Colon (tissue), 2 donors: ENCODE results near the gene MRPL11.

ENCODE experiments used
- FAIRE-seq: peaks from 2 replicates; lab custom pipeline; 2012; peaks lifted over from hg19 to GRCh38; lab: Jason Lieb, UNC
- donor health status: control.
- donor health status: control.

The MRPL11 gene

DNA sequence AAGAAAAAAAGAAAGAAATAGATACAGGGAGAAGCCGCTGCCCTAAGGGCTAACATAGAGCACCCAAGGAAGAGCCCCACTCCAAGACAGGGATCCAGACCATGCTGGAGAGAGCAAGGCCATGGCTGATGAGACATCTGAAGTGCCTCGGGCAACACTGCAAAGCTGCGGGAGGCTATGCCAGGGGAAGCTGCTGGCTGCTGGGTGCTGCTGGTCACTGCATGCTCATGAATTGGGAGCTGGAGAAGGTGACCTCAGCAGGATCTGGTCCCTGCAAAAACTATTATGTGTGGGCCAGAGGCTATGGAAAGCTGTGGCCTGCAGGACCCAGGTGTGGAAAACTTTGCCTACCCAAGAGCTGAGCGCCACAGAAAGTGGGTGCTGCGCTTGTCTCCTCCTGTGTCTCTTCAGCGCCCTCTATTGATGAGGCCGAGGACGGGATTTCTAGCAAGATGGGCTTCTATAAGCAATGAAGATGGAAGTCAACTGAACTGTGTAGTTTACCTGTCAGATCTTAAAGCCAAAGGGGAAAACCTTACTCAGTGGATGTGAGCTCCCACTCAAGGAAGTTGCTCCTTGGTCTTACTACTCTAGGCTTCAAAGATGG, 49.8 kb downstream of the MRPL11 start:
- no peak for FAIRE-seq

DNA sequence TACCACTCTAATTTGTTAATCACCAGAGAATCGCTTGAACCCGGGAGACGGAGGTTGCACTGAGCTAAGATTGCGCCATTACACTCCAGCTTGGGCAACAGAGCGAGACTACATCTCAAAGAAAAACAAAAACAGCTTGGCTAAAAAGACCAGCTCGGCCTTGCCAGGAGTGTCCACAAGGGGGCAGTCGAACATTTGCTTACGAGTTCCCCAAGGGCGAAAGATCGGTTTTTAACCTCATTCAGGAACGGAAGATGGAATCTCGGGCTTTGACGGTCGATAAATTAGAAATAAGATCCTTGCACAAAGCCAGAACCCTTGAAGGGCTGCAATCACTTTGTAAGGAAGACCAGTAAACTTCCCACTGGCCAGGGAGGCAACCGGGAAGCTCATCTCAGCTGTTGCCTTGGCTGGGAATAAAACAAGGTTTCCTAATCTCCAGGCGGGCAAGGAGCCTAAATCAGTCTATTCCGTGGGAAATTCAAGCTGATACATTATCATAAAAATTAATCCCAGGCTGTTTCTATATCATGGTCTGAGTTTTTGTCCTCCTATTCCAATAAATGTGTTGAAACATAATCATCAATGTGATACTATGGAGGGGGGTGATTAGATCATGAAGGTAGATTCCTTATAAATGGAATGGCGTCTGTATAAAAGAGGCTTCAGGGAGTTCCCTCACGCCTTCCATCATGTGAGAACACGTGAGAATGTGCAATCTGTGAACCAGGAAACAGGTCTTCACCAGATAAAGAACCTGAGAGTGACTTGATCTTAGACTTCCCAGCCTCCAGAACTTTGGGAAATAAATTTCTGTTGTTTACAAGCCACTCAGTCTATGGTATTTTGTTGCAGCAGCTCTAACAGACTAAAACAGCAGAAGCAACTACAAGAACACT, 52.2 kb downstream of the MRPL11 start:
- FAIRE-seq = no peak
